Left cardiac atrium (tissue), 4 donors: ENCODE results near the gene FBLN7. TPM values are rescaled to one million over a fixed set of nuclear protein-coding genes. Genes with fewer than 3 reads are reported as not detected.
"Not testable (repeated sequence)": the region's sequence is repeated elsewhere in the genome, so short reads cannot be mapped to it uniquely, and the experiment has no call there.

Experiments used
- ATAC-seq, 2 donors: fragments of 200-7000 bp; cut with Tn5 transposase; one replicate each; pipeline ENCODE4 v1.9.1; 2020; ENCODE audit warnings: mild to moderate bottlenecking in 2 of 2, moderate library complexity in 2 of 2
- DNase-seq: peaks from one replicate; pipeline ENCODE4 v3.0.0-alpha.2; 2020
- intact Hi-C, 2 donors: fragments of 100-400 bp; cut with DNase I; formaldehyde crosslinking; loops; one replicate each; pipeline versions ENCODE4 v1.14.1 to v1.15.1; 2022 to 2023
- total RNA-seq, 2 donors: library from RNA; stranded (reverse); fragmentation: NEBNext Ultra II Directional; extraction: Animal tissue kit (Norgen Biotek cat#: 25700); gene quantifications; one replicate each; pipeline ENCODE4 v1.2.1, GENCODE V29; 2021
- donor health status: DM: no; HTN: yes; CAD: no.
- donor health status: DM: no; HTN: yes; CAD: no; lungs with severe emphysema.
- donor health status: DM: yes; HTN: yes; CAD: no.
- donor health status: Dilated cardiomyopathy.

The FBLN7 gene
- total RNA-seq, 2 donors from 2014 or later = 1.1 to 2.3 TPM

GRCh38 chr2:112139033-112139614 lies 939 bp downstream of the FBLN7 start:
- intact Hi-C loops, ATAC-seq, DNase-seq: not testable (repeated sequence)

GRCh38 chr2:112139661-112140204 lies 1.5 kb downstream of the FBLN7 start:
- DNase-seq, ATAC-seq, intact Hi-C loops: not testable (repeated sequence)

- intact Hi-C loops = no loop called here
- DNase-seq = no peak
- no peak for ATAC-seq
Observed at GRCh38 chr2:112140205-112140802, 2.1 kb downstream of the FBLN7 start.

GRCh38 chr2:112140899-112141625 lies 2.9 kb downstream of the FBLN7 start:
- ATAC-seq (no peak), DNase-seq (no peak)
- intact Hi-C loops = no loop called here

- ATAC-seq (no peak), DNase-seq (no peak)
- intact Hi-C loops = no loop called here
Observed at GRCh38 chr2:112141626-112142007, 3.4 kb downstream of the FBLN7 start.

GRCh38 chr2:112142525-112143078 lies 4.4 kb downstream of the FBLN7 start:
- intact Hi-C loops = no loop called here
- no peak for DNase-seq
- ATAC-seq = no peak

GRCh38 chr2:112143150-112143549 lies 5.0 kb downstream of the FBLN7 start:
- ATAC-seq = no peak
- no peak for DNase-seq
- intact Hi-C loops = no loop called here

- no peak for DNase-seq
- intact Hi-C loops = no loop called here
- ATAC-seq = no peak
Observed at GRCh38 chr2:112144966-112145365, 6.8 kb downstream of the FBLN7 start.

- ATAC-seq (peak; percentile 56 to 81), DNase-seq (peak; percentile 47)
- intact Hi-C loops = no loop called here
Observed at GRCh38 chr2:112147382-112148168, 9.4 kb downstream of the FBLN7 start.

GRCh38 chr2:112148477-112148876 lies 10.3 kb downstream of the FBLN7 start:
- intact Hi-C loops = no loop called here
- DNase-seq (no peak), ATAC-seq (peak in 1 of 2 donors; percentile 18)

GRCh38 chr2:112149194-112149593 lies 11.0 kb downstream of the FBLN7 start:
- no peak for ATAC-seq
- DNase-seq = no peak
- intact Hi-C loops = no loop called here

GRCh38 chr2:112149866-112150435 lies 11.8 kb downstream of the FBLN7 start:
- intact Hi-C loops = no loop called here
- ATAC-seq = peak in 1 of 2 donors; percentile 6

GRCh38 chr2:112150447-112150846 lies 12.3 kb downstream of the FBLN7 start:
- ATAC-seq (peak in 1 of 2 donors; percentile 85), DNase-seq (no peak)

More at GRCh38 chr2:112149866-112150435, 11.8 kb downstream of the FBLN7 start:
- no peak for DNase-seq

GRCh38 chr2:112150851-112151250 lies 12.7 kb downstream of the FBLN7 start:
- peak in 1 of 2 donors; percentile 5 for ATAC-seq
- intact Hi-C loops = no loop called here
- no peak for DNase-seq

More at GRCh38 chr2:112150447-112150846, 12.3 kb downstream of the FBLN7 start:
- intact Hi-C loops = no loop called here

- ATAC-seq (no peak), DNase-seq (no peak)
- intact Hi-C loops = no loop called here
Observed at GRCh38 chr2:112151271-112151670, 13.1 kb downstream of the FBLN7 start.

- intact Hi-C loops = no loop called here
- ATAC-seq (no peak), DNase-seq (no peak)
Observed at GRCh38 chr2:112151701-112152440, 13.7 kb downstream of the FBLN7 start.

GRCh38 chr2:112152476-112153178 lies 14.4 kb downstream of the FBLN7 start:
- DNase-seq = no peak
- intact Hi-C loops = no loop called here
- no peak for ATAC-seq

GRCh38 chr2:112153179-112153490 lies 14.9 kb downstream of the FBLN7 start:
- DNase-seq (no peak), ATAC-seq (no peak)
- intact Hi-C loops = no loop called here
